SK-N-DZ (cell line): Measurements from ENCODE around the gene PPIL1.

Experiments
- DNase-seq: peaks from one replicate; pipeline ENCODE4 v3.0.0-alpha.2; 2015; ENCODE audit warnings: low spot score

Gene PPIL1

GRCh38 chr6:36836111-36837021 lies 38.2 kb downstream of the PPIL1 start:
- DNase-seq, result no peak

GRCh38 chr6:36834576-36835341 lies 39.8 kb downstream of the PPIL1 start:
- no peak for DNase-seq

DNA sequence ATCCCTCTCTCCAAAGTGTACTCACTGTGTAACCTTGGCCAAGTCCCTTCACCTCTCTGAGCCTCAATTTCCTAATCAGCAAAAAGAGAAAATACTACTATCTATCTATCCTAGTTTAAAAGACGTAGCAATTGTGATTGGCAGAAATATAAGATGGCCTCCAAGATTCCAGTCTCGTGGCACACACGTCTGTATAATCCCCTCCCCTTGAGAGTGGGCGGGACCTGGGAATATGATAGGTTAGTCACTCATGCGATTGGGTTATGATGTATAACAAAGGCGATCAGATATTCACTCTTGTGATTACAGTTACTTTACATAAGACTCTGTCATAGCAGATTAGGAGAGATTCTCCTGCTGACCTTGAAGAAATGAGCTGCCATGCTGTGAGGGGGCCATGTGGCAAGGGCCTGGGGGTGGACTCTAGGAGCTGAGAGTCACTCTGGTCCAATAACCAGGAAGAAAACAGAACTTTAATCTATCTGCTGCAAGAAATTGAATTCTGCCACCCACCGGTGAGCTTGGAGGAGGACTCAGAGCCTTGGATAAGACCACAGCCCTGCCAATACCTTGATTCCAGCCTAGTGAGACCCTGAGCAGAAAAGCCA lies 41.3 kb downstream of the PPIL1 start:
- DNase-seq, result no peak

- no peak for DNase-seq
Measured at GRCh38 chr6:36832313-36832712, 42.3 kb downstream of the PPIL1 start.

DNA sequence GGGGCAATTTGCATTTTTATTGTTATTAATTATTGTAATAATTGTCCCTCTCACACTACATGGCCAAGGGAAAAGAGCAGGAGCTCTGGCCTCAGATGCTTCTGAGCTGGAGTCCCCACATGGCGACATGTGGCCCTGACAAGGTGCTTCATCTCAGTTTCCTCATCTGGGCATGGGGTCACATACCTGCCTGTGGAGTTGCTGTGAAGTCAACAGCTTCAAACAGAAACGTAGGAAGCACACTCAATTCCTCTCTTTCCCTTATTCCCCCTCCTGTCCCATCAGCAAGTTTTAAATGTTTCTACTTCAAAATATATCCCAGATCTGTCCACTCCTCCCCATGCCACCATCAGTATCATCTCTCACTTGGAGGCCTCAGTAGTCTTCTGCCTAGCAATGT lies 44.0 kb downstream of the PPIL1 start:
- DNase-seq, result no peak

- no peak for DNase-seq
Measured at GRCh38 chr6:36829919-36830544, 44.6 kb downstream of the PPIL1 start.

DNA sequence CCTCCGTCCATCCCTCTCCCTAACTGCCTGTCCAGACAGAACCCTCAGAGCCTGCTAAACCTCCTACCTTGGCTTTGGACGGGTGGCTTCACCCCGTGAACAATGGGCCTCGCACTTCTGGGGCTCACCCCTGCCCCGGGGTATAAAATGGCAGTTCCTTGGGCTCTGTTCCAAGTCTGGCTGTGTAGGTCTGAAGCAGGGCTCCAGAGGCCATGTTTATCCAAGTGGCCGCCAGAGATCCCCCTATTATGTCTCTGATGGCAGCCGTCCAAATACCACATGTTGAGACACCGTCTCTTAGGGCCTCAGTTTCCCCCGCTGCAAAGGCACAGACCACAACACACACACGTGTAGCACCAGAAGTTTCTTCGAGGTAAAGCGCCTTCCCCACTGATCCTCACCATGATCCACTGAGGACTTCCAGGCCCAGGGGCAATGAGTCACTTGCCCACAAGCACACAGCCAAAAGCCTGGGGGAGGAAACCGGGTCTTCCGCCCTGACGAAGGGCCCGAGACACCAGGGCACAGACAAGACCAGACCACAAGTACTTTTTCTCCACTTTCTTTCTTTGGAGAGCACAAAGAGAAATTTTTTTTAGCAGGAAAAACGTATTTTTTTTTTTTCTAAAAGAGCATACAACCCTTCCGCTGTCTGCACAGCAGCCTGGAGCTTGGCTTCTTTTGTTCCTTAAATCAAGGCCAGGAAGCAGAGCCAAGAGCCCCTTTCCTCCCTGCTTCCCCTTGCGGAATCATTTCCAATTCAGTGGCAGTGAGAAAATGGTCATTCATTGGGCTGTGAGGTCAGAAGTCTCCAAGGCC lies 47.1 kb downstream of the PPIL1 start:
- no peak for DNase-seq

- no peak for DNase-seq
Measured at GRCh38 chr6:36826520-36827227, 47.9 kb downstream of the PPIL1 start.

- peak; percentile 50 for DNase-seq
Measured at GRCh38 chr6:36825994-36826393, 48.6 kb downstream of the PPIL1 start.

DNA sequence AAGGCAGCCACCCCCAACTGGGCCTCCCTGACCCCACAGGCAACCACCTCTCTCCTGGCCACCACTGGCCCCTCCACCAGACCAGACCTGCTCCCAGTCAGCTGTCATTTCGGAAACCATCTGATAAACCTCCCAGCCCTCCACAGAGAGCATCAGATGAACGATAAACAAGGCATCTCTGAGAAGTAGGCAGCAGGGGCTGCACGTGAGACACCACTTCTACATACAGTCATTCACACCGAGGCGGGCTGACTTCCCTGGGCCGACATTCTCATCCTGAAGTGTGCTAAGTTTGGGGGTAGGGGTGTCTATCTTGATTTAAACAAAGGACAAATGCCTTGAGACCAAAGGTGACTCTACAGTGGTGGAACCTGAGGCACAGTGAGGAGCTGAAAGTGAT lies 49.2 kb downstream of the PPIL1 start:
- DNase-seq, result peak; percentile 86

DNA sequence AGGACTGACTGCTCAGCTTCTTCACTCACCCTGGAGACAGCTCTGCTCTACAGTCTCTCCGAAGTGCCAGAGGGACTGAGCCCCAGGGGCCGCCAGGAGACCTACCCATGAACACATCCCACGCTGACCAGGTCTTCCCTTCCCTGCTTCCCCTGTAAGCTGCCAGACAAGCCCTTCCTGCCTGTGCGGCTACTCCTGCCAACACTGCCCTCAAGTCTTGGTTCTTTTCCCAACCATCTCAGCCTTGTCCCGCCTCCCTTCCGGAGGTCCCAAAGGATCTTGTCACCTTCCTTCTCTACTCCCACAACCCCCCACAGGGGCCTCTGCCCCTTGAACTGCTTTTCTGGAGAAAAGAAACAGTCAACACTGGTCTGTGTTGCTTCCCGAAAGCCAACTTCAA lies 50.4 kb downstream of the PPIL1 start:
- no peak for DNase-seq

DNA sequence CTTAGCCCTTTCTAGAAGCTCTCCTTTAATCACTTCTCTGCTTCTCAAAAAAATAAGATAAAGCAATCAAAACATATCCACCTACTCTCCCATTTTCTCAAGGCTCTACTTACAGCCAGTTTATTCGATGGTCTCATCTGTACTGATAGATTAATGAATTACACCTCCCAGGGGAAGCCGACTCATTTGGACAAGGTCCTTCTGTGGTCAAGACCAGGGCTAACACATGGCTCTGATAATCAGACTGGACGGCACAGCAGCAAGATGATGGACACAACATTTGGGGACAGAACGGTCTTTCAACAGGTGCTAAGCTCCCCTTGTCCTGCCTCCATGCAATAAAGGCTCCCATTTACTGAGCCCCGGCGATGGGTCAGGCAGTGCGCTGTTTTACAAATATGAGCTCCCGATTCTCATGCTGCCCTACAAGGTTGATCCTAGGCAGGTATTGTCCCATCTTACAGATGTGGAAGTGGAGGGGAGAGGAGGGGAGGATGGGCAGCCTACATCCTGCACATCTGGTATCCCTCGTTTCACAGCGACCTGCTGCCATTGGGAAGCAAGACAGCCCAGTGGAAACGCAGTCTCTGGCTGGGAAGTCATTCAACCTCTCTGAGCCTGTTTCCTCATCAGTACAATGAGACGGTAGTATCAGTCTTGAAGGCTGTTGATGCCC lies 51.0 kb downstream of the PPIL1 start:
- DNase-seq, result no peak

GRCh38 chr6:36822506-36823269 lies 51.9 kb downstream of the PPIL1 start:
- DNase-seq, result peak; percentile 36

GRCh38 chr6:36821581-36822335 lies 52.8 kb downstream of the PPIL1 start:
- DNase-seq, result no peak

DNA sequence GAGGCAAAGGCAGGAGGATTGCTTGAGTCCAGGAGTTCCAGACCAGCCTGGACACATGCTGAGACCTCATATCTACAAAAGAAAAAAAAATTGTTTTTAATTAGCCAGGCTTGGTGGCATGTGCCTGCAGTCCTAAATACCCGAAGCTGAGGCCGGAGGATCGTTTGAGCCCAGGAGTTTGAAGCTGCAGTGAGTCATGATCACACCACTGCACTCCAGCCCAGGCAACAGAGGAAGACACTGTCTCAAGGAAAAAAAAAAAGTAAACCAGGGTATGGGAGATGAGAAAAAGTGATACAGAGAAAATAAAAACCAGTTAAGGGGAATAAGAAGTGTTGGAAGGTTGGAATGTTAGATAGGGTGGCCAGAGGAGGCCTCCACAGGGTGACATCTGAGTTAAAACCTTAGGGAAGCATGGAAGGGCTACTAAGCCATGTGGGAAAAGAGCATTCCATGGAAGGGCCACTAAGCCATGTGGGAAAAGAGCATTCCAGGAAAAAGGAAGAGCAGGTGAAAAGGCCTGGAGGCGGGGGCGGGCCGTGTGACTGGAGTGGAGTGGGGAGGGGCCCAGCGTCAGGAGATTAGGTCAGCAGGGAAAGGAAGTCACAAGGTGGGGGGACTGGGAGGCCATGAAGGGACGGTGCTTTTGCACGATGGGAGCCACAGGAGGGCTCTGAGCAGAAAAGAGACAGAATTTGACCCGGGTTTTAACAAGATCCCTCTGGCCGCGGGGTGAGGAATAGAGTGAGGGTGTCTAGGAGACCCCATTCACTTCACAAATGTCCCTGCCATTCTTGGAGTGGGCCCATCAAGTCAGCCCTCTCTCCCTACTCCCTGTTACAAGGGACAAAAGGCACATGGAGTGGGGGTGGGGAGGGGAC lies 53.7 kb downstream of the PPIL1 start:
- no peak for DNase-seq

DNA sequence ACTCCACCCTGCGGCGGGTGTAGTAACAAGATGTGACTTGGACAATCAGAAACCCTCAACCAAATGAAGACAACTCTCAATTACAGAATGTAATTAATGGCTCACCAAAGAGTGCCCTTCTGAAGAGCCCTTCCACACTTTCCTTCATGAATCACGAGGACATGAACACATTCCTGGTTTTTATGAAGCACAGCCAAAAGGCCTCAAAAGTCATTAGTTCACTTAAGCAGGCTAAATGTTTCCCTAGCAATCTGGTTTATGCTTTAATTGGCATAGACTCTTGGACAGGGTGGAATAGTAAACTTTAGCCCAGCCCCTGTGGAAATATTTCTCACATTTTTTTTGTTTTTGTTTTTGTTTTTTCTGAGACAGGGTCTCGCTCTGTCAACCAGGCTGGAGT lies 55.8 kb downstream of the PPIL1 start:
- no peak for DNase-seq

DNA sequence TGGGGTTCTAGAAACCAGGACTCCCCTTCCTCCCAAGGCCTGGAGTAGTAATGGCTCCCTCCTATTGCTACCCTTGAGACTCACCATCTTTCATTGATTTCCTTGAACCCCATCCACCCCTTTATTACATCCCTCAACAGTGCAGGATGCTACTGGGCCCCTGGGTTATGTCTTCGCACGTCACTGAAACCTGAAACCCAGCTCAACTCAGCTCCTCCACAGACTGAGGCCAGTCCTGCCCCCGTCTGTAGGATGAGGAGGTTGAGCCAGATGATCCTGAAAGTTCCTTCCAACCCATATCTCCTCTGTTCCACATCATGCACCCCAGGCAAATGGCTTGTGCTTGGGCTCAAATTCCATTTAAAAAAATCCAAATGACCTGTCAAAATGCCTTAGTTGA lies 56.8 kb downstream of the PPIL1 start:
- DNase-seq, result no peak
